ENCODE data around the gene VSTM2B. TPM values are rescaled to one million over a fixed set of nuclear protein-coding genes. Genes with fewer than 3 reads are reported as not detected.

The VSTM2B gene
- polyA plus RNA-seq, 4 donors: 0.47 to 1.6 (median 0.65) TPM

- DNase-seq (ENCODE audit: low read depth in 4 of 4, low spot score in 3 of 4): no peak
These were observed 3.3 kb downstream of the VSTM2B start for GRCh38 chr19:29528946-29529645.

DNA sequence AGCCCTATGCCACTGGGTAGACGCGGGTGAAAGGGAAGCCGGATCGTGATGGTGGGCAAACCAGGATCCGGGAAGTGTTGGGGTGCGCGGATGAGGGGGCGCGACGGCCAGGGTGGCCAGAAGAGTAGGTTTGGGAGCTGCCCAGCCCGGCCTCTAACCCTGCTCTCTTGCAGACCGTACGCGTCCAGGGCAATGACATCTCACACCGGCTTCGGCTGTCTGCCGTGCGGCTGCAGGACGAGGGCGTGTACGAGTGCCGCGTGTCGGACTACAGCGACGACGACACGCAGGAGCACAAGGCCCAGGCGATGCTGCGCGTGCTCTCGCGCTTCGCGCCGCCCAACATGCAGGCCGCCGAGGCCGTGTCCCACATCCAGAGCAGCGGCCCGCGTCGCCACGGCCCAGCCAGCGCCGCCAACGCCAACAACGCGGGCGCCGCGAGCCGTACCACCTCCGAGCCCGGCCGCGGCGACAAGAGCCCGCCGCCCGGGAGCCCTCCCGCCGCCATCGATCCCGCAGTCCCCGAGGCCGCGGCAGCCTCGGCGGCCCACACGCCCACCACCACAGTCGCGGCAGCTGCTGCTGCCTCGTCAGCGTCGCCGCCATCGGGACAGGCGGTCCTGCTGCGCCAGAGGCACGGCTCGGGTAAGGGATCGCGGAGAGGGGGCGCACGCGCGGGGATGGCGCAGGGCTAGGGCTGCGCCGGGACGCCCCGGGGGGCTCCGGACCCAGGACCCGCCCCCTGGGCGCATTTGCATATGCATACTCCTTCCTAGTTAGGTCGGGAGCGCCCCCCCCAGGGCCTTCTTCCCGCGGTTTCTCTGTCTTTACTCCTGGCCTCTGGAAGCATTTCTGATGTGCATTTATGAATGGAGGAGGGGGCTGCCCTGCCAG lies 4.1 kb downstream of the VSTM2B start:
- no peak for DNase-seq (ENCODE audit: low read depth in 4 of 4, low spot score in 3 of 4)

DNA sequence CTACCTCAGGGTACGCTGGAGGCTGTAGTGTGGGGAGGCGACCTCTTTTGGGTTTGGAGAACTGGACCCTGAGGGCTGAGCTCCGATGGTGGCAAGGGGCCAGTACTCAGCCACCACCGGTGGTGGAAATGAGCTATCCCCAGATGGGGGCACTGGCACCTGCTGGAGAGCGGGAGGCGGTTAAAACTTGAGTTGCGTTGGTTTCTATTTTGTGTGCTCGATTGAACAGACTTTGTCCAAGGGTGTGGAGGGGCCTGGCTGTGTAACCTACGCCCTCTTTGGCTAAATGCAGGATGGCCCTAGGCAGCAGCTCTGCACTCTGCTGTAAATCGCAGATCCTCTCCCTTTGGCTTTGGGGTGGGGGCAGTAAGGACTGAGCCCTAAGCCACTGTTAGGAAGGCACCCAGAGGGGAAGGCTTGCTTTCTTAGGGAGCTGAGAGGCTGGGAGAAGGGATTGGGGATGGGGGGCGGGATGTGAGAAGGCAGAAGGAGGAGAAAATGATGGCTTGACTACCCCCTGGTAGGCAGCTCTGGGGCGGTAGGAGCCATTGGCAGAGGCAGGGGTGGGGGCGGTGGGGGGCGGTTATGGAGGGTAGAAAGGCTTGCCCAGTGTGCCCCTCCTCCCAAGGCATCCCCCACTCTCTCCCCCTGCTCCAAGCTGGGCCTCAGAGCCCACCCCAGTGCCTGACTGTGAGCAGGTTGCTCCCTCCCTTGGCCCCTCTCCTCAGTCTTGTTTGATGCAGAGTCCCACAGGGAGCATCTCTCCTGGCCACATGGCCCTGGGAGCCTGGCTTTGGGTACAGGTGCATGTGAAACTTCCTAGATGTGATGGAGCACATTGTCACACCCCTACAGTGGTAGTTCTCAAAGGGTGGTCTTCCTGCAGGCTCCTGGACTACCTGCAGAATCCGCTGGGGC lies 5.0 kb downstream of the VSTM2B start:
- no peak for DNase-seq (ENCODE audit: low read depth in 4 of 4, low spot score in 3 of 4)

DNA sequence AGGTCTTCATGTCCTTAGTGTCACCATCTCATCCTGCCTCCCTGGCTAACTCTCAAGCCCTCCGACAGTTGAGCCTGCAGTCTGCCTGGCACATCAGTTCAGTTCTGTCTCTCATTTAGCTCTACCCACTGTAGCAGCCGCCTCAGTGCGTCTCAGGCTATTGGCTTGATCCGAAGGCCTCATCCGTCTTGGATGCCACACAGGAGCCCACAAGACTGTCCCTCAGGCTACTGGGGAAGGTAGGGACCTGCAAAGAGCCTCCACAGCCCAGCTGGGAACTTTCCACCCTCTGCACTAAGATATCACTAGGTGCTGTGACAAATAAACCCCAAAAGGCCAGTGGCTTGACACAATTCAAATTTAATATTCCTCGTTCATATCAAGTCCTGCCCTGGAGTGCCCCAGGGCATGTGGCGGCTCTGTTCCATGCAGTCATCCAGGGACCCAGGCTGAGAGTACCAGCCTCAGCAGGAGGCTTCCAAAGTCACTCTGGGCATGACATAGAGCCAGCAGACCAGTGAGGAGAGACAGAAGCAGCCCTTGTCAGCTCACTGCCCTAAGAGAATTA lies 5.7 kb downstream of the VSTM2B start:
- no peak for DNase-seq (ENCODE audit: low read depth in 4 of 4, low spot score in 3 of 4)

DNA sequence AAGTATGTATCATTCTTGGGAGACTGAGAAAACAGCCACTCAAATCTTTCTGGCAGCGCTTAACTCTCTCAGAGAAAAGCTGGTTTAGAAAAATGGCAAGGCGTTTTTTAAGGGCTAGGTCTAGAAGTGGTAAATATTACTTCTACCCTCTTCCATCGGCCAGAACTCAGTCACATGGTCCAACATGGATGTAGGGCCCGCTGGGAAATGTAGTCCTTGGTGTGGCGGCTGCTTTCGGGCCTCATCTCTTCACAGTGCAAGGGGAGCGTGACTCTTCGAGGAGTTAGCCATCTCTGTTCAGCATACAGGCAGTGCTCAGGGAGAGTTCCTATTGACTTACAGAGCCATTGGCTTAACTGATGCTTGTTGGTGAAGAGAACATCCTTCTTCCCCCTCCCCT lies 6.3 kb downstream of the VSTM2B start:
- DNase-seq (ENCODE audit: low read depth in 4 of 4, low spot score in 3 of 4): no peak

DNA sequence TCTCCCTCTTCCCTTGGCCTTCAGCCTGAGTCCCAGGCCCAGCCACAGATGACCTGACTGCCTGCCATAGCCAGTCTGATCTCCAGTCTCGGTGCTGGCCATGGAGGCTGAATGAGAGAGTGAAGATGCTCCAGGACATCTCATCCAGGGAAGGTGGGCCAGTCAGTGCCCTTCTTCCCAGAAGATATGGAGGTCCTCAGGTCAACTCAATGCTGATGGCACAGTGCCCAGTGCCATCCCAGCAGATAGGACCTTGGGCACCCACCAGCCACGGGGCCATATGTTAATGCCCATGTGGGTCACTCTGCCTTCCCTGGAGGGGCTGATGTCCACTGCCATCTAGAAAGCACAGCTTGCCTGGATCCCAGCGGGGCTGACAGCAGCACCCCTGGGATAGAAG lies 7.2 kb downstream of the VSTM2B start:
- no peak for DNase-seq (ENCODE audit: low read depth in 4 of 4, low spot score in 3 of 4)

DNA sequence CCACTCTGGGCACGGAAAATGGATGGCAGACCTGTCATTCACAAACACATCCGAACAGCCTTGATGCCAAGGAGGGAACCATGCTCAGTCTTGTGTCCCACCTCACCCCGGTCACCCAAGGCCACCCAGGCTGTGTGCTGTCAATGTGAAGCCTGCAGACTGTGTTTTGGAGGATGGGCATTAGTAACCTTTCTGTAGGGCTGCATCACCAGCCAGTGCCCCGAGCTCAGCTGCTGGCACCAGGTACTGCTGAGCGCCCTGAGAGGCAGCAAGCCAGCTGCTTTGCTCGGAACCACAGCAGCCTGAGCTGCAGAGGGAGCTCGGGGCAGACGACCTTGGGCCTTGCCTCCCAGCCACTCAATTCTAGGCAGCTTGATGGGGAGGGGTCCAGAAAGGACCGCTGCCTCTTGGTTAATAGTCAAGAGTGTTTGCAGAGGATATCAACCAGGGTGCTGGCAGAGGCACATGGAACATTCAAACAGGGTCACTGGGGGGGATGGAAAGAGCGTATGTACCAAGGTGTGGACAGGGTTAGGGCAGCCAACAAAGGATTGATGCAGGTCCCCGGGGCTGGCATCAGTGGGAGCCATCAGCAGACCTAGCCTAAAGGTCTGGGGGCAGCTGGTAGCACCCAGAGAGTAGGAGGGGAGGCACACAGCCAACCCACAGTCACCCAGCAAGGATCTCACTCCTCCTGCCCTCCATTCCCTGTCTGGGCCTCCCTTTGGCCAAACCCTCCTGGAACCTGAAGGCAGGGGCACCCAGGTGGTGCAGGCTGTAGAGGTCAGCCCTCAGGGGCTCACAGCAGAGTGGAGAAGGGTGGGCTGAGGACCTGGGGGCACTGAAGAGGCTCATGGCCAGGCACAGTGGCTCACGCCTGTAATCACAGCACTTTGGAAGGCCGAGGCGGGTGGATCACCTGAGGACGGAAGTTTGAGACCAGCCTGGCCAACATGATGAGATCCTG lies 8.1 kb downstream of the VSTM2B start:
- no peak for DNase-seq (ENCODE audit: low read depth in 4 of 4, low spot score in 3 of 4)

GRCh38 chr19:29535214-29535831 lies 9.5 kb downstream of the VSTM2B start:
- no peak for DNase-seq (ENCODE audit: low read depth in 4 of 4, low spot score in 3 of 4)

GRCh38 chr19:29535984-29536508 lies 10.3 kb downstream of the VSTM2B start:
- no peak for DNase-seq (ENCODE audit: low read depth in 4 of 4, low spot score in 3 of 4)

DNA sequence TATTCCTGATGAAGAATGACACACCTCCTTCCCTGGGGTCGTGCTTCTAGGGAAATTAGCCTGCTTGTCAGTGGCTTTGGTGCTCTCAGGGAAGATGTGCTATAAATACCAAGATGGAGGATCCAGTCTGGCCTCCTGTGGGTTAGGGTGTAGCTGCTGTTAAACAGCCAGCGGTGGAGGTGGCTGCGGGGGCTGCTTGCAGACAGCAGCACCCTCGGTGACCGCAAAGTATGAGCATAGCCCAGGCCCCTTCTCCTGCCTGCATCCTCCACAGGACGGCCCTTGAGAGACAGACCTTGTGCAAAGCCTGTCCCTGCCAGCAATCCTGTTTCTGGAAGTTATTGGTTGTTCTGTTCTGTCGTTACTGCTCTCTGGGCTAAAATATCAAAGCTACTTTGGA lies 11.4 kb downstream of the VSTM2B start:
- DNase-seq (ENCODE audit: low read depth in 4 of 4, low spot score in 3 of 4): no peak

DNA sequence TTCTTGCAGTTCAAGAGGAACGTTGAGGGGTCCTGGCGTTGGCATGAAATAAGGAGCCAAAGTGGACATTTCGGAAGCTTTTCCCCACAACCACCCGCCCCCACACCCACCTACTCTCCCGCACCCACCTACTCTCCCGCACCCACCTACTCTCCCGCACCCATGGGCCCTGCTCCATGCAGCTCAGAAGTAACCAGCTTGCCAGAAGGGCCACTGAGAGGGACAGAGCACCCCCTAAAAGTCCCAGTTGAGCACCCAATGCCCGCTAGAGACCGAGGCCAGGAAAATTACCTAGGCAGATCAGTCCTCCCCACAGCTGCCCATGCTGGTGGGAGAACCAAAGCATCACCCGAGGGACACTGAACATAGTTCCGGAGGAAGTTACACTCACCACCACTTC lies 11.8 kb downstream of the VSTM2B start:
- DNase-seq (ENCODE audit: low read depth in 4 of 4, low spot score in 3 of 4): no peak

GRCh38 chr19:29538146-29538545 lies 12.4 kb downstream of the VSTM2B start:
- DNase-seq (ENCODE audit: low read depth in 4 of 4, low spot score in 3 of 4): no peak

DNA sequence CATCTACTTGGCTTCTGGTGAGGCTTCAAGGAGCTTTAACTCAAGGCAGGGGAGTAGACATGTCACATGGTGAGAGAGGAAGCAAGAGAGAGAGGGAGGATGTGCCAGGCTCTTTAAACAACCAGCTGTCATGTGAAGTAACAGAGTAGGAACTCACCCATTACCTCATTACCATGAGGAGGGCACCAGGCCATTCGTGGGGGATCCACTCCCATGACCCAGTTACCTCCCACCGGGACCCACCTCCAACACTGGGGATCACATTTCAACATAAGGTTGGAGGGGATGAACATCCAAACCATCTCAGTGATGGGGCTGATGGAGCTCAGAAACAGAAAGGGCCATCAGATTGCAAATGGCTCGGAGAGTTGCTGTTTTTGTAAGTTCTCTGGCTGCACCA lies 12.9 kb downstream of the VSTM2B start:
- no peak for DNase-seq (ENCODE audit: low read depth in 4 of 4, low spot score in 3 of 4)

DNA sequence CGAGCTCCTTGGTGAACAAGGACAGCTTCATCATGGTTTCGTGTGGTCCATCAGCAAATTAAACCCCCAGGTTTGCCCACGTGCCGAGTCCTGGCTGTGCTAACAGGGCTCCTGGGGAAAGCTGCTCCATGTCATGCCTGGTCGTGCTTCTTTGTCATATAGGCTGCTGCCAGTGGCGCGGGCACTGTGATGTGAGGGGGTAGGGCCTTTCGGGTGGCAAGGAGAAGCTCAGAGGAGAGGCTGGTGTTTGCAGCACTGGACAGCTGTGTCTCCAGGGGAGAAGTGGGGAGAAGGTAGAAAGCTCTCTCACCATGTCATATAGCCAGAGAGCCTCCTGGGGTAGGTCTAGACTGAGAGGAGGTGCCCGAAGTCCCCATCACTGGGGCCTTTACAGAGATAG lies 13.3 kb downstream of the VSTM2B start:
- no peak for DNase-seq (ENCODE audit: low read depth in 4 of 4, low spot score in 3 of 4)

- no peak for DNase-seq (ENCODE audit: low read depth in 4 of 4, low spot score in 3 of 4)
These were observed 13.9 kb downstream of the VSTM2B start for GRCh38 chr19:29539670-29540069.

GRCh38 chr19:29540114-29540513 lies 14.3 kb downstream of the VSTM2B start:
- no peak for DNase-seq (ENCODE audit: low read depth in 4 of 4, low spot score in 3 of 4)

DNA sequence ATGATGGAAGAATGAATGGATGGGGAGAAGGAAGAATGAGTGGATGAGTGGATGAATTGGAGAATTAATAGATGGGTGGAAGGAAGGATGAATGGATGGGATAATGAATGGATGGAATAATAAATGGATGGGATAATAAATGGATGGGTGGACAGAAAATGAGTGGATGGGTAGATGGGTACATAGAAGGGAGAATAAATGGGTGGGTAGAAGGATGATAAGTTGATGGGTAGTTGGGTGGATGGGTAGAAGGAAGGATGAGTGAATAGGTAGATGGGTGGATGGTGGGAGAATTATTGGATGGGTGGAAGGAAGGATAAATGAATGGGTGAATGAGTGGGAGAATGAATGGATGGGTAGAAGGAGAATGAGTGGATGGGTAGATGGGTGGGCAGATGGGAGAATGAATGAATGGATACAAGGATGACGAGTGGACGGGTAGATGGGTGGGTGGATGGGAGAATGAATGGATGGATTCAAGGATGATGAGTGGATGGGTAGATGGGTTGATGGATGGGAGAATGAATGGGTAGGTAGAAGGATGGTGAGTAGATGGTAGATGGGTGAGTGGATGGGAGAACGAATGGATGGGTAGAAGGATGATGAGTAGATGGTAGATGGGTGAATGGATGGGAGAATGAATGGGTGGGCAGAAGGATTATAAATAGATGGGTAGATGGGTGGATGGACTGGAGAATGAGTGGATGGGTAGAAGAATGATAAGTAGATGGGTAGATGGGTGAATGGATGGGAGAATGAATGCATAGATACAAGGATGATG lies 15.9 kb downstream of the VSTM2B start:
- no peak for DNase-seq (ENCODE audit: low read depth in 4 of 4, low spot score in 3 of 4)

- DNase-seq (ENCODE audit: low read depth in 4 of 4, low spot score in 3 of 4): no peak
These were observed 16.5 kb downstream of the VSTM2B start for GRCh38 chr19:29542327-29542726.
